Heart right ventricle (tissue), 16 donors: ENCODE measurements around the gene REN. TPM values are rescaled to one million over a fixed set of nuclear protein-coding genes. Genes with fewer than 3 reads are reported as not detected.
A peak's percentile ranks its signal among the peaks of the same experiment; 100 is the strongest.

Experiments
- ATAC-seq, 8 donors: fragments of 200-7000 bp; cut with Tn5 transposase; one replicate each; pipeline ENCODE4 v1.9.1; 2020; ENCODE audit warnings: mild to moderate bottlenecking in 8 of 8, moderate library complexity in 8 of 8, moderate number of reproducible peaks in 1 of 8
- DNase-seq, 2 donors: peaks; one replicate each; pipeline ENCODE4 v3.0.0-alpha.2; 2020
- H3K27ac ChIP-seq, 10 donors: fragments of 200-600 bp; sonication (generic) in 2 of 10; one replicate each; pipeline versions ENCODE4 v1.5.0 to v1.8.0; 2020 to 2022; ENCODE audit warnings: mild to moderate bottlenecking in 3 of 10
- H3K27me3 ChIP-seq, 7 donors: fragments of 200-600 bp; one replicate each; pipeline ENCODE4 v1.8.0; 2021 to 2022; ENCODE audit warnings: mild to moderate bottlenecking in 2 of 7
- H3K36me3 ChIP-seq, 9 donors: fragments of 200-600 bp; sonication (generic) in 1 of 9; one replicate each; pipeline versions ENCODE4 v1.5.0 to v1.8.0; 2020 to 2022; ENCODE audit warnings: mild to moderate bottlenecking in 2 of 9
- H3K4me1 ChIP-seq, 9 donors: fragments of 200-600 bp; sonication (generic) in 1 of 9; one replicate each; pipeline versions ENCODE4 v1.5.0 to v1.8.0; 2020 to 2022; ENCODE audit warnings: mild to moderate bottlenecking in 4 of 9
- H3K4me3 ChIP-seq, 10 donors: fragments of 200-600 bp; sonication (generic) in 2 of 10; one replicate each; pipeline versions ENCODE4 v1.5.0 to v1.8.0; 2020 to 2022; ENCODE audit warnings: mild to moderate bottlenecking in 7 of 10, moderate library complexity in 2 of 10
- H3K9me3 ChIP-seq, 11 donors: fragments of 200-600 bp in 10 of 11; sonication (generic) in 2 of 11; one replicate each; pipeline versions ENCODE4 v1.5.0 to v1.8.0; 2013 to 2022; ENCODE audit warnings: mild to moderate bottlenecking in 2 of 11, control low read depth in 1 of 11, moderate library complexity in 1 of 11
- WGBS, 2 donors: extraction: QIAGEN DNeasy Blood & Tissue Kit; methylation state at CpG; one replicate each; pipeline ENCODE4 v1.1.7; 2013; ENCODE audit warnings: inconsistent platforms in 1 of 2; 5-methylcytosine and 5-hydroxymethylcytosine counted together
- intact Hi-C, 10 donors: fragments of 100-400 bp; cut with DNase I; formaldehyde crosslinking; loops; one replicate each; pipeline versions ENCODE4 v1.11.1 to v1.14.2; 2022
- polyA plus RNA-seq, 2 donors: library from polyadenylated mRNA; stranded (reverse); fragments of 200-250 nt; gene quantifications; one replicate each; pipeline ENCODE4 v1.2.3, GENCODE V29; 2013
- total RNA-seq, 10 donors: library from RNA; stranded (reverse); fragmentation: NEBNext Ultra II Directional in 3 of 10; extraction: Animal tissue kit (Norgen Biotek cat#: 25700) in 3 of 10; gene quantifications; one replicate each; pipeline versions ENCODE4 v1.2.1 to v1.2.4, GENCODE V29; 2021 to 2023
- TF ChIP-seq, protein P1 (sequence below), 9 donors: fragments of 200-600 bp; sonication (generic) in 2 of 9; IDR thresholded peaks; one replicate each; pipeline versions ENCODE4 v1.5.0 to v1.8.0; 2021 to 2022; ENCODE audit warnings: antibody characterized with exemption in 9 of 9, mild to moderate bottlenecking in 5 of 9, moderate library complexity in 1 of 9
- donor health status: Arrhythmogenic right ventricular cardiomyopathy.
- donor health status: ischemic (EF 13 %, LVEDD 7.1; RV severe dilation, severe dysfunction).
- donor health status: healthy with polysubstance abuse.
- donor health status: DM: no; HTN: yes; CAD: no.
- donor health status: DM: no; HTN: no; CAD: no.
- donor health status: ischemic (EF 25% LVEDD 6.9; RV normal size, moderate dysfunction).
- donor health status: ischemic (EF 25% LVEDD 5.7; RV mildly dilated, moderate dysfunction).
- donor health status: healthy.
- donor health status: DM: yes; HTN: yes; CAD: no.
- donor health status: Ischemic cardiomyopathy.
- donor health status: ischemic (EF 35%, LVEDD 5.7; RV mildly dilated, moderate dysfunction).
- donor health status: nonischemic (EF 11% LVEDD 7.7; RV severe dilation, severe dysfunction).
- donor health status: DM: yes; HTN: yes; CAD: no.
- donor health status: PGD.
- donor health status: ischemic (EF 29% LVEDD 5.4; RV normal size, mild dysfunction).
- donor health status: nonischemic (EF 23%, LVEDD 6.1; RV moderate dilation, normal function).

The REN gene
- total and polyA plus RNA-seq, 12 donors, result not detected

DNA sequence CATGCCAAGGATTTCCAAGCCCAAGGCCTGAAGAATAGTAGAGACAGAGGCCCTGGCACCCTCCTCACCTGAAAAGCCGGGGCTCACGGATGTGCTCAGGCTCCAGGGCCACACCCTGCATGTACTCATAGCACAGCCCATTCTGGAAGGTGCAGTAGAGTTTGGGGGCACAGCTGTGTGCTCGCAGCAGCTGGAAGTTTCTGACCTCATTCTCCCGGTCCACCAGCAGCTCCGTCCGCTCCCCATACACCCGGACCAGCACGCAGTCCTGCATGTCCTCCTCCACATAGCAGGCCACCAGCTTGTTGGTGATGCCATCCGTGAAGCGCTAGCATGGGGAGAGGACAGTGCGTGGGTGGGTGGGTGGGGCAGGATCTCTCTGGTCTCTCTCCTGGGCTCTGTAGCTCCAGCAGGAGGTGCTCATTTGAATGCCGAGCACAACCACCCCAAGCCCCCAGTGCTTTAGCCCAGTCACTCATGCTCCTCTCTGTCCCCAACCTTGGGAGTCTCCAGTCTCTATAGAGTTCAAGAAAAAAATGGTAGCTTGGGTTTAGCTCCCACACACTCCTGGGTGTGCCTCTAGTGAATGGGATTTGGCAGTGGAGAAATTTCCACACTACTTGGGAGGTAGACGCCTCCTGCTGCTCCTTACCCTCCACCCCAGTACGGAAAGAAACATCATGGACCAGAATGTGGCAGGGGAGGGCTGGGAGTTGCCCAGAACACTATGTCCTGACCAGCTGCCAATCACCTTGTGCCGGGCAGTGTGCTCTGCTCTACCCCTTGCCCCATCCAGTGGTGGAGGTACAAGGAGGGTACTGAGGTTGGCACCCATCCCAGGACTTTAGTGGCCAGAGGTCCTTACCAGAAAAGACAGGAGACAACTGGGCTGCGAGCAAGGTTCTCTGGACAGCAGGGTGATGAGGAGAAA lies 16.2 kb downstream of the REN start:
- H3K27me3 ChIP-seq, result peaks cover 0 to 27% (median 0%) of the 10 kb centered on the region in 7 donors
- H3K27ac ChIP-seq, result no peak overlapping the region
- DNase-seq (no peak), ATAC-seq (peak in 3 of 8 donors; percentile 7 to 40 (median 22))
- peaks cover 0 to 24% (median 10%) of the 10 kb centered on the region in 9 donors for H3K4me1 ChIP-seq
- peaks cover 0 to 6% (median 0%) of the 10 kb centered on the region in 9 donors for H3K36me3 ChIP-seq
- H3K4me3 ChIP-seq, result no peak overlapping the region
- TF ChIP-seq, protein P1, sequence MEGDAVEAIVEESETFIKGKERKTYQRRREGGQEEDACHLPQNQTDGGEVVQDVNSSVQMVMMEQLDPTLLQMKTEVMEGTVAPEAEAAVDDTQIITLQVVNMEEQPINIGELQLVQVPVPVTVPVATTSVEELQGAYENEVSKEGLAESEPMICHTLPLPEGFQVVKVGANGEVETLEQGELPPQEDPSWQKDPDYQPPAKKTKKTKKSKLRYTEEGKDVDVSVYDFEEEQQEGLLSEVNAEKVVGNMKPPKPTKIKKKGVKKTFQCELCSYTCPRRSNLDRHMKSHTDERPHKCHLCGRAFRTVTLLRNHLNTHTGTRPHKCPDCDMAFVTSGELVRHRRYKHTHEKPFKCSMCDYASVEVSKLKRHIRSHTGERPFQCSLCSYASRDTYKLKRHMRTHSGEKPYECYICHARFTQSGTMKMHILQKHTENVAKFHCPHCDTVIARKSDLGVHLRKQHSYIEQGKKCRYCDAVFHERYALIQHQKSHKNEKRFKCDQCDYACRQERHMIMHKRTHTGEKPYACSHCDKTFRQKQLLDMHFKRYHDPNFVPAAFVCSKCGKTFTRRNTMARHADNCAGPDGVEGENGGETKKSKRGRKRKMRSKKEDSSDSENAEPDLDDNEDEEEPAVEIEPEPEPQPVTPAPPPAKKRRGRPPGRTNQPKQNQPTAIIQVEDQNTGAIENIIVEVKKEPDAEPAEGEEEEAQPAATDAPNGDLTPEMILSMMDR (IDR thresholded peaks at IDR 0.05), result no peak
- no peaks in the 10 kb centered on the region for H3K9me3 ChIP-seq
- 77 to 78% methylated on average over 16 of the region's 16 CpGs for WGBS, 2 donors
- intact Hi-C loops, result no loop called here

GRCh38 chr1:204149107-204149506 lies 17.0 kb downstream of the REN start:
- DNase-seq (no peak), ATAC-seq (no peak)
- 83 to 90% methylated on average over 2 of the region's 2 CpGs for WGBS, 2 donors
- Histone ChIP-seq H3K4me3 (no peak overlapping the region), H3K9me3 (no peaks in the 10 kb centered on the region), H3K27me3 (peaks cover 0 to 27% (median 0%) of the 10 kb centered on the region in 7 donors), H3K4me1 (peaks cover 0 to 24% (median 10%) of the 10 kb centered on the region in 9 donors), H3K36me3 (peaks cover 0 to 6% (median 0%) of the 10 kb centered on the region in 9 donors), H3K27ac (no peak overlapping the region)
- TF ChIP-seq, protein P1 (IDR thresholded peaks at IDR 0.05), result no peak
- intact Hi-C loops, result no loop called here

DNA sequence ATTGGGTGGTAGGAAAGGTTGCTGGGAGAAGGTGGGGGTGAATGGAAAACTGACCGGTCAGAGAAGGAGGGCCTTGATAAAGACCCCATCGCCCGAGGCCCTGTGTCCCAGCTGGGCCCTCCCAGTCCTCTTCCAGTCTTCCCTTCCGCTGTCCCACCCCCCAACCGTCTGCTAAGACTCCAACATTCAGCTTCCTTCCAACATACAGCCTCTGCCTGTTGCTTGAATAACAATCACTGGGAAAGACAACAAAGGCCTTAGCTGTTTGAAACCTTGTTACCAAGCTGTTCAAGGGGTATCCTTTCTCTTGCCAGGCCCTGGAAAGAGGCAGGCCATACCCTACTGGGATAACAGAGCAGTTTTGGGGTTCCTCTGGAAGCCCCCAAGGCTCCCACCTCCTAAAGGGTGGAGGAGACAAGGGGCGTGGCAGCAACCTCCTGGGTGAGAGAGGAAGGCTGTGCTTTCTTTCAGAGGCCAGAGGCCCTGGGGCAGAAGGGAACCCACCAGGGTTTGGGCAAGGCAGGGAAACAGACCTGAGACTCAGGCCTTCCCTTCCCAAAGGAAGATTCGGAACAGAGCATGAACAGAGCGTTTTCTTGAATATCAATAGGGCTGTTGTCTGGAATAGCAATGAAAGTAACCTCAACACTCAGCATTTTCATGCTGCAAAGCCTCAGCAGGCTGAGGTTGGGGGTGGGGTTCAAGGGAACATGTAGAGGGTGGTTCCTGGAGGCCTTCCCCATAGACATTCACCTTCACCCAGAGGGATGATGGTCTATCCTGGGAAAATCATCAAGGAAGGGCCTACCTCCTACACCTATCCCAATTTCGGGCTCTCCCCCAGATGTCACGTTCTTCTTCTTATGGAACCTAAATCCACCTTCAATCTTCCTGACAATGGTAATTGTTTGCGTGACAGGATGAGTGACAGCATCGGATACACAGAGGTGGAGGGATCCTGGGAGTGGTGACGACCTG lies 18.4 kb downstream of the REN start:
- TF ChIP-seq, protein P1 (IDR thresholded peaks at IDR 0.05), result no peak

DNA sequence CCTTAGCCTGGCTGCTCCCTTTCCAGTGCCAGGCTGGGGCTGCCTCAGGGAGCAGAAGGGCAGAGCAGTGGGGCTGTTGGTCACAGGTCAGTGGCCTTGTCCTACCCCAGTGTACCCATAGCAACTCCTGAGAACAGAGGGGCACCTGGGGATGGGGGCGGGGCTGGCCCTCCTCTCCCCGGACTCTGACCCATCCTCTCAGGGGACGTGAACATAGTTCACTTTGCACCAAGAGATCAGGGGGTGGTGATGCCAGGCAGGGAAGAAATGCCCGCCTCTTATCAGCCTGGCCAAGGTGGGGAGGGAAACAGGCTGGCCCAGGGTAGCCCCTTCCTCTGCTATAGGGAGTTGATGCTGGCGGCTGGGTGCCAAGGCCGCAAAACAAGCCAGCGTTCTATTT lies 19.2 kb downstream of the REN start:
- intact Hi-C loops, result no loop called here
- peaks cover 0 to 6% (median 0%) of the 10 kb centered on the region in 9 donors for H3K36me3 ChIP-seq
- WGBS, 2 donors, result 88 to 89% methylated on average over 7 of the region's 7 CpGs
- no peak for DNase-seq
- TF ChIP-seq, protein P1 (IDR thresholded peaks at IDR 0.05), result no peak
- no peak overlapping the region for H3K4me3 ChIP-seq
- no peak overlapping the region for H3K27ac ChIP-seq
- H3K9me3 ChIP-seq, result no peaks in the 10 kb centered on the region
- peaks cover 0 to 13% (median 0%) of the 10 kb centered on the region in 7 donors for H3K27me3 ChIP-seq
- H3K4me1 ChIP-seq, result peaks cover 0 to 15% (median 6%) of the 10 kb centered on the region in 9 donors
- no peak for ATAC-seq

More for the DNA sequence above, 18.4 kb downstream of the REN start:
- Histone ChIP-seq H3K27me3 (peaks cover 0 to 20% (median 0%) of the 10 kb centered on the region in 7 donors), H3K27ac (no peak overlapping the region), H3K9me3 (no peaks in the 10 kb centered on the region), H3K4me1 (peaks cover 0 to 21% (median 10%) of the 10 kb centered on the region in 9 donors), H3K36me3 (peaks cover 0 to 6% (median 0%) of the 10 kb centered on the region in 9 donors), H3K4me3 (no peak overlapping the region)
- DNase-seq (no peak), ATAC-seq (no peak)
- intact Hi-C loops, result no loop called here
- 82 to 87% methylated on average over 13 of the region's 13 CpGs for WGBS, 2 donors
